ENCODE data around the gene KRT1. TPM values are rescaled to one million over a fixed set of nuclear protein-coding genes. Genes with fewer than 3 reads are reported as not detected.
A peak's percentile ranks its signal among the peaks of the same experiment; 100 is the strongest.

The KRT1 gene
- total and polyA plus RNA-seq, 5 donors, result not detected

GRCh38 chr12:52659951-52660350 is 20.3 kb downstream of the KRT1 start:
- H3K4me3 ChIP-seq (ENCODE audit: low read length), result no peak overlapping the region
- H3K27me3 ChIP-seq (ENCODE audit: control insufficient read depth, insufficient read depth), result no peaks in the 10 kb centered on the region
- no peak for ATAC-seq
- H3K4me1 ChIP-seq (ENCODE audit: control insufficient read depth, insufficient read depth, low read length), result peaks cover 2% of the 10 kb centered on the region
- DNase-seq, result no peak
- 81% methylated on average over 4 of the region's 4 CpGs for WGBS
- H3K9me3 ChIP-seq (ENCODE audit: control insufficient read depth, low read length), result no peaks in the 10 kb centered on the region
- intact Hi-C loops (cut with DNase I), result loop anchor here in 1 of 4 donors (10.0 kb wide), 1 partner anchor 215 kb away; no protein-coding TSS in a partner anchor
- no peak overlapping the region for H3K27ac ChIP-seq (ENCODE audit: low read length)

- Histone ChIP-seq H3K4me1 (ENCODE audit: control insufficient read depth, insufficient read depth, low read length) (peaks cover 2% of the 10 kb centered on the region), H3K27ac (ENCODE audit: low read length) (no peak overlapping the region), H3K27me3 (ENCODE audit: control insufficient read depth, insufficient read depth) (no peaks in the 10 kb centered on the region), H3K4me3 (ENCODE audit: low read length) (no peak overlapping the region), H3K9me3 (ENCODE audit: control insufficient read depth, low read length) (no peaks in the 10 kb centered on the region)
- DNase-seq, result no peak
- WGBS, result 69% methylated on average over 7 of the region's 7 CpGs
- ATAC-seq, result no peak
- intact Hi-C loops (cut with DNase I), result no loop called here
Measured at GRCh38 chr12:52659395-52659794, 20.8 kb downstream of the KRT1 start.

GRCh38 chr12:52658196-52658595 is 22.0 kb downstream of the KRT1 start:
- Histone ChIP-seq H3K4me1 (ENCODE audit: control insufficient read depth, insufficient read depth, low read length) (peaks cover 2% of the 10 kb centered on the region), H3K27me3 (ENCODE audit: control insufficient read depth, insufficient read depth) (no peaks in the 10 kb centered on the region), H3K27ac (ENCODE audit: low read length) (no peak overlapping the region), H3K9me3 (ENCODE audit: control insufficient read depth, low read length) (no peaks in the 10 kb centered on the region), H3K4me3 (ENCODE audit: low read length) (no peak overlapping the region)
- DNase-seq, result no peak
- no peak for ATAC-seq
- WGBS, result 70% methylated on average over 4 of the region's 4 CpGs
- intact Hi-C loops (cut with DNase I), result no loop called here

GRCh38 chr12:52657250-52657902 is 22.8 kb downstream of the KRT1 start:
- DNase-seq (no peak), ATAC-seq (no peak)
- Histone ChIP-seq H3K27ac (ENCODE audit: low read length) (no peak overlapping the region), H3K27me3 (ENCODE audit: control insufficient read depth, insufficient read depth) (no peaks in the 10 kb centered on the region), H3K9me3 (ENCODE audit: control insufficient read depth, low read length) (no peaks in the 10 kb centered on the region), H3K4me1 (ENCODE audit: control insufficient read depth, insufficient read depth, low read length) (peaks cover 2% of the 10 kb centered on the region), H3K4me3 (ENCODE audit: low read length) (no peak overlapping the region)
- 91% methylated on average over 6 of the region's 6 CpGs for WGBS
- intact Hi-C loops (cut with DNase I), result no loop called here

DNA sequence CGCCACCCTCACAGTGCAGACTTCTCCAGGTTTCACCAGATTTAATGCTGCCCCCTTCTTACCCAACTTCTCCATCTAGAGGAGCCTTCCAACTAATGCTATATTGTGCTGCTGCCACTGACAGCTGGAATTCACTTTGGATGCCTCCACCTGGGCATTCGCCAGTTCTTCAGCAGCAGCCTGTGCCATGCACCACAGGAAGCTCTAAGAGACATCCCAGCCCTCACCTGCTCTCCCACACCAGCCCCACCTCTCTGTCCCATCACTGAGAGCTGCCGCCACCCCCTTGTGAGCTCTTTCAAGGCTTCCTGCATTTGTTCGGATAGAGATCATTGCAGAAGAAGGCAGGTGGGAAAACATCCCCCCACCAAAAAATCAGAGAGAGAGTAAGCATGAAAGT is 23.6 kb downstream of the KRT1 start:
- no peak overlapping the region for H3K4me3 ChIP-seq (ENCODE audit: low read length)
- no peaks in the 10 kb centered on the region for H3K27me3 ChIP-seq (ENCODE audit: control insufficient read depth, insufficient read depth)
- H3K9me3 ChIP-seq (ENCODE audit: control insufficient read depth, low read length), result no peaks in the 10 kb centered on the region
- peaks cover 2% of the 10 kb centered on the region for H3K4me1 ChIP-seq (ENCODE audit: control insufficient read depth, insufficient read depth, low read length)
- WGBS, result 76% methylated on average over 4 of the region's 4 CpGs
- no peak overlapping the region for H3K27ac ChIP-seq (ENCODE audit: low read length)
- DNase-seq (no peak), ATAC-seq (no peak)
- intact Hi-C loops (cut with DNase I), result no loop called here

DNA sequence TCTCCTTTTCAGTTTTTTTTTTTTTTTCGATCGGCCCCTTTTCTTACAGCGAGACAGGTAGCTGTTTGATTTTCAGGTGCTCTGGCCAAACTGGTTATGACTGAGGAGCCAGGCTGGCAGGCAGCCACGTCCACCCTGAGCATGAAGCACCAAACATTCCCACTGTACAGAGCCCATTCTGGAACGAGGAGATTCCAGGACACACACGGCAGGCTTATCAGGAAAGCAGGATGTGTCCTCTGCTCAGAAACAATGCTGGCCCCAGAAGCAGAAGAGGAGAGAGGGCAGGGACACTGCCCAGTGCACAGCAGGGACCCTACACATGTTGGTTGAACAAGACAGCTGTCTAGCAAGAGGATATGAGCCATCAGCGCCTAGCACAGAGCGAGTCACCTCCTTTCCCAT is 24.5 kb downstream of the KRT1 start:
- Histone ChIP-seq H3K4me1 (ENCODE audit: control insufficient read depth, insufficient read depth, low read length) (peaks cover 2% of the 10 kb centered on the region), H3K27ac (ENCODE audit: low read length) (no peak overlapping the region), H3K27me3 (ENCODE audit: control insufficient read depth, insufficient read depth) (no peaks in the 10 kb centered on the region), H3K9me3 (ENCODE audit: control insufficient read depth, low read length) (no peaks in the 10 kb centered on the region), H3K4me3 (ENCODE audit: low read length) (no peak overlapping the region)
- WGBS, result 54% methylated on average over 8 of the region's 8 CpGs
- ATAC-seq, result peak; percentile 40 to 65
- intact Hi-C loops (cut with DNase I), result no loop called here
- DNase-seq, result peak in 1 of 3 donors; percentile 67

DNA sequence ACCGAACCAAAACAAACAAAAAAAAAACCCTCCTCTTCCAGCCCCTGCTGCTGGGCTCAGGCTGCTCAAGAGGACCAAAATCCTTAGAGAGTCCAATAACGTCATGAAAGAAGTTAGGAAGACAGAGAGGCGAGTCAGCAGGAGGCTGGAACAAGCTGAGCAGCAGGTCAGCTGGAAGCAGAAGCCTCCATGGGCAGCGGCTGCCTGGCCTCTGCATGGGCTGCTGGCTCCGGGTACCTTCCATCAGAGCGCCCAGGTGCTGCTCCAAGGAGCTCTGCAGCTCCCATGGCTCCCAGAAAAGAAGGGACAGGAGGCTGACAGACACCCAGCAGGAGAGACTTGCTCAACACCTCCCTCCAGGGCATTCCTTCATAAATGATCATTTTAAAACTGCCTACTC is 25.0 kb downstream of the KRT1 start:
- H3K9me3 ChIP-seq (ENCODE audit: control insufficient read depth, low read length), result no peaks in the 10 kb centered on the region
- ATAC-seq, result no peak
- DNase-seq, result no peak
- H3K4me3 ChIP-seq (ENCODE audit: low read length), result no peak overlapping the region
- no peak overlapping the region for H3K27ac ChIP-seq (ENCODE audit: low read length)
- peaks cover 2% of the 10 kb centered on the region for H3K4me1 ChIP-seq (ENCODE audit: control insufficient read depth, insufficient read depth, low read length)
- intact Hi-C loops (cut with DNase I), result no loop called here
- H3K27me3 ChIP-seq (ENCODE audit: control insufficient read depth, insufficient read depth), result no peaks in the 10 kb centered on the region
- WGBS, result 52% methylated on average over 6 of the region's 6 CpGs

- Histone ChIP-seq H3K27ac (ENCODE audit: low read length) (no peak within 1 kb of the TSS), H3K9me3 (ENCODE audit: control insufficient read depth, low read length) (no peaks in the 10 kb centered on the region), H3K27me3 (ENCODE audit: control insufficient read depth, insufficient read depth) (no peaks in the 10 kb centered on the region), H3K4me1 (ENCODE audit: control insufficient read depth, insufficient read depth, low read length) (no peaks in the 10 kb centered on the region), H3K4me3 (ENCODE audit: low read length) (no peak within 1 kb of the TSS)
- DNase-seq (no peak), ATAC-seq (no peak)
- intact Hi-C loops (cut with DNase I), result no loop called here
- 96% methylated on average over 16 of the region's 16 CpGs for WGBS
Measured at GRCh38 chr12:52651726-52652261, 28.4 kb downstream of the KRT1 start, which contains the start of gene KRT2. Gene KRT2 (minus strand): TSS chr12:52652211. CDS start chr12:52652142, 69 bp downstream.

- H3K9me3 ChIP-seq (ENCODE audit: control insufficient read depth, low read length), result no peaks in the 10 kb centered on the region
- DNase-seq (no peak), ATAC-seq (peak in 1 of 2 donors; percentile 63)
- intact Hi-C loops (cut with DNase I), result no loop called here
- WGBS, result 66% methylated on average over 12 of the region's 12 CpGs
- no peaks in the 10 kb centered on the region for H3K27me3 ChIP-seq (ENCODE audit: control insufficient read depth, insufficient read depth)
- H3K4me1 ChIP-seq (ENCODE audit: control insufficient read depth, insufficient read depth, low read length), result no peaks in the 10 kb centered on the region
- no peak overlapping the region for H3K4me3 ChIP-seq (ENCODE audit: low read length)
- no peak overlapping the region for H3K27ac ChIP-seq (ENCODE audit: low read length)
Measured at GRCh38 chr12:52650520-52651081, 29.6 kb downstream of the KRT1 start.

GRCh38 chr12:52649066-52649465 is 31.1 kb downstream of the KRT1 start:
- no peak for DNase-seq
- intact Hi-C loops (cut with DNase I), result no loop called here
- H3K9me3 ChIP-seq (ENCODE audit: control insufficient read depth, low read length), result no peaks in the 10 kb centered on the region
- WGBS, result 71% methylated on average over 6 of the region's 6 CpGs
- no peak overlapping the region for H3K4me3 ChIP-seq (ENCODE audit: low read length)
- no peak overlapping the region for H3K27ac ChIP-seq (ENCODE audit: low read length)
- H3K27me3 ChIP-seq (ENCODE audit: control insufficient read depth, insufficient read depth), result no peaks in the 10 kb centered on the region
- H3K4me1 ChIP-seq (ENCODE audit: control insufficient read depth, insufficient read depth, low read length), result no peaks in the 10 kb centered on the region
- ATAC-seq, result no peak

GRCh38 chr12:52648012-52648550 is 32.1 kb downstream of the KRT1 start:
- Histone ChIP-seq H3K9me3 (ENCODE audit: control insufficient read depth, low read length) (no peaks in the 10 kb centered on the region), H3K27ac (ENCODE audit: low read length) (no peak overlapping the region), H3K4me1 (ENCODE audit: control insufficient read depth, insufficient read depth, low read length) (no peaks in the 10 kb centered on the region), H3K4me3 (ENCODE audit: low read length) (no peak overlapping the region), H3K27me3 (ENCODE audit: control insufficient read depth, insufficient read depth) (no peaks in the 10 kb centered on the region)
- intact Hi-C loops (cut with DNase I), result no loop called here
- ATAC-seq (no peak), DNase-seq (no peak)
- 87% methylated on average over 8 of the region's 8 CpGs for WGBS

Measured in right cardiac atrium (tissue), 5 donors.